Mucosa of stomach (tissue), 1 donor: ENCODE measurements around the gene MDFI.

ENCODE experiments used
- H3K27me3 ChIP-seq: one replicate; pipeline ENCODE4 v1.7.0; 2013; ENCODE audit warnings: mild to moderate bottlenecking, low read length; ENCODE audit not compliant: control insufficient read depth, insufficient read depth
- H3K36me3 ChIP-seq: one replicate; pipeline ENCODE4 v1.7.0; 2013; ENCODE audit warnings: low read length; ENCODE audit not compliant: control insufficient read depth, insufficient read depth
- H3K4me1 ChIP-seq: one replicate; pipeline ENCODE4 v1.7.0; 2013; ENCODE audit warnings: mild to moderate bottlenecking, low read length; ENCODE audit not compliant: control insufficient read depth, insufficient read depth
- H3K4me3 ChIP-seq: one replicate; pipeline ENCODE4 v1.7.0; 2013; ENCODE audit warnings: low read length
- H3K9ac ChIP-seq: one replicate; pipeline ENCODE4 v1.7.0; 2013; ENCODE audit warnings: mild to moderate bottlenecking, low read length, moderate library complexity
- H3K9me3 ChIP-seq: one replicate; pipeline ENCODE4 v1.7.0; 2013; ENCODE audit warnings: mild to moderate bottlenecking, low read length, moderate library complexity; ENCODE audit not compliant: control insufficient read depth
- donor health status: Pancreatic carcinoma.

Gene MDFI

GRCh38 chr6:41639809-41640371 is 1.6 kb downstream of the MDFI start:
- Histone ChIP-seq H3K9ac (no peak overlapping the region), H3K36me3 (no peaks in the 10 kb centered on the region), H3K4me3 (no peak overlapping the region), H3K27me3 (peaks cover 31% of the 10 kb centered on the region), H3K4me1 (peaks cover 17% of the 10 kb centered on the region), H3K9me3 (no peaks in the 10 kb centered on the region)

GRCh38 chr6:41640426-41640825 is 2.2 kb downstream of the MDFI start:
- Histone ChIP-seq H3K4me1 (peaks cover 17% of the 10 kb centered on the region), H3K27me3 (peaks cover 31% of the 10 kb centered on the region), H3K9me3 (no peaks in the 10 kb centered on the region), H3K9ac (no peak overlapping the region), H3K4me3 (no peak overlapping the region), H3K36me3 (no peaks in the 10 kb centered on the region)

GRCh38 chr6:41641352-41641925 is 3.2 kb downstream of the MDFI start:
- peaks cover 14% of the 10 kb centered on the region for H3K4me1 ChIP-seq
- no peaks in the 10 kb centered on the region for H3K9me3 ChIP-seq
- peaks cover 29% of the 10 kb centered on the region for H3K27me3 ChIP-seq
- H3K36me3 ChIP-seq, result no peaks in the 10 kb centered on the region
- H3K4me3 ChIP-seq, result no peak overlapping the region
- no peak overlapping the region for H3K9ac ChIP-seq

GRCh38 chr6:41642090-41642959 is 4.1 kb downstream of the MDFI start:
- no peak overlapping the region for H3K9ac ChIP-seq
- peaks cover 20% of the 10 kb centered on the region for H3K27me3 ChIP-seq
- H3K4me1 ChIP-seq, result peaks cover 8% of the 10 kb centered on the region
- H3K4me3 ChIP-seq, result no peak overlapping the region
- H3K36me3 ChIP-seq, result no peaks in the 10 kb centered on the region
- no peaks in the 10 kb centered on the region for H3K9me3 ChIP-seq

- H3K4me3 ChIP-seq, result no peak overlapping the region
- H3K9me3 ChIP-seq, result no peaks in the 10 kb centered on the region
- H3K9ac ChIP-seq, result no peak overlapping the region
- no peaks in the 10 kb centered on the region for H3K4me1 ChIP-seq
- H3K27me3 ChIP-seq, result peaks cover 11% of the 10 kb centered on the region
- H3K36me3 ChIP-seq, result no peaks in the 10 kb centered on the region
Observed at GRCh38 chr6:41642960-41643898, 5.0 kb downstream of the MDFI start.

- Histone ChIP-seq H3K36me3 (no peaks in the 10 kb centered on the region), H3K9me3 (no peaks in the 10 kb centered on the region), H3K4me1 (no peaks in the 10 kb centered on the region), H3K4me3 (no peak overlapping the region), H3K27me3 (peaks cover 5% of the 10 kb centered on the region), H3K9ac (no peak overlapping the region)
Observed at GRCh38 chr6:41643899-41644269, 5.6 kb downstream of the MDFI start.

GRCh38 chr6:41644297-41644879 is 6.1 kb downstream of the MDFI start:
- H3K4me1 ChIP-seq, result no peaks in the 10 kb centered on the region
- H3K9ac ChIP-seq, result no peak overlapping the region
- no peaks in the 10 kb centered on the region for H3K36me3 ChIP-seq
- H3K9me3 ChIP-seq, result no peaks in the 10 kb centered on the region
- H3K27me3 ChIP-seq, result no peaks in the 10 kb centered on the region
- H3K4me3 ChIP-seq, result no peak overlapping the region

GRCh38 chr6:41645007-41645618 is 6.8 kb downstream of the MDFI start:
- no peak overlapping the region for H3K9ac ChIP-seq
- no peaks in the 10 kb centered on the region for H3K36me3 ChIP-seq
- H3K9me3 ChIP-seq, result no peaks in the 10 kb centered on the region
- no peak overlapping the region for H3K4me3 ChIP-seq
- H3K27me3 ChIP-seq, result no peaks in the 10 kb centered on the region
- H3K4me1 ChIP-seq, result no peaks in the 10 kb centered on the region

GRCh38 chr6:41646026-41646795 is 7.9 kb downstream of the MDFI start:
- Histone ChIP-seq H3K36me3 (no peaks in the 10 kb centered on the region), H3K9me3 (no peaks in the 10 kb centered on the region), H3K9ac (no peak overlapping the region), H3K27me3 (no peaks in the 10 kb centered on the region), H3K4me1 (no peaks in the 10 kb centered on the region), H3K4me3 (no peak overlapping the region)

- Histone ChIP-seq H3K36me3 (no peaks in the 10 kb centered on the region), H3K9ac (no peak overlapping the region), H3K27me3 (no peaks in the 10 kb centered on the region), H3K4me3 (no peak overlapping the region), H3K4me1 (no peaks in the 10 kb centered on the region), H3K9me3 (no peaks in the 10 kb centered on the region)
Observed at GRCh38 chr6:41647061-41647511, 8.8 kb downstream of the MDFI start.
